Measurements from ENCODE around the gene TSPAN32. TPM values are rescaled to one million over a fixed set of nuclear protein-coding genes. Genes with fewer than 3 reads are reported as not detected.

The TSPAN32 gene, protein sequence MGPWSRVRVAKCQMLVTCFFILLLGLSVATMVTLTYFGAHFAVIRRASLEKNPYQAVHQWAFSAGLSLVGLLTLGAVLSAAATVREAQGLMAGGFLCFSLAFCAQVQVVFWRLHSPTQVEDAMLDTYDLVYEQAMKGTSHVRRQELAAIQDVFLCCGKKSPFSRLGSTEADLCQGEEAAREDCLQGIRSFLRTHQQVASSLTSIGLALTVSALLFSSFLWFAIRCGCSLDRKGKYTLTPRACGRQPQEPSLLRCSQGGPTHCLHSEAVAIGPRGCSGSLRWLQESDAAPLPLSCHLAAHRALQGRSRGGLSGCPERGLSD
- 1 to 10 TPM; 4.3 to 9.9 TPM for total RNA-seq

DNA sequence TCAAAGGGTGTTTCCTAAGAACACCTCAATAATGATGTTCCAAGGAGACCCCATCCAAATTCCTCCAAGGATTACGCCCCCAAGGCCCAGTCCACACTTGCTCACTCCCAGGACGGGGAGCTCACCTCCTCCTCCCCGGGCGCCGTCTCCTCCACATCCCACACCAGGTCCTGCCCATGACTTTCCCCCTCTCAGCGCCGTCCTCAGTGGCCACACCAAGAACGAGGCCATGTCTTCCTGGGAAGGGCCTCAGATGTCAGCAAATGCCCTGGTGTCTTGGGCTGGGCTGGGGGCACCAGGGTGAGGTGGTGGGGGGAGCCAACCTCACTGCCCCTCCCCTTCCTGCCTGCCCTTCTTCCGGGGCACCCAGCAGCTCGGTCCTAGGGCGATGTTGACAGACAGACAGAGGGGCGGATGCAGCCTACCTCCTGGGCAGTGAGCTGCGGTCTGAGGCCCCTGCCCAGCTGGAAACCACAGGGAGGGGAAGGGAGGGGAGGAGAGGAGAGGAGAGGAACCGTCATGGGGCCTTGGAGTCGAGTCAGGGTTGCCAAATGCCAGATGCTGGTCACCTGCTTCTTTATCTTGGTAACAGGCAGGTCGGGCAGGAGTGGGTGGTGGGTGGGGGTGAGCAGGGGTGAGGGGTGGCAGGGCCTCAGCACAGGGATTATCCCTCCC, at the start of gene TSPAN32, which contains the start of gene C11orf21:
Gene TSPAN32 (plus strand): TSS at position 383 of the 675 bp plus-strand sequence. CDS start 137 bp downstream, at position 520.
Gene C11orf21 (minus strand): TSS at position 288 of the 675 bp plus-strand sequence. CDS start 110 bp downstream, at position 178.
- H3K27ac Mint-ChIP-seq = peak within 1 kb of the TSS; percentile 82 to 90
- ATAC-seq = peak; percentile 81 to 82
- H3K4me1 Mint-ChIP-seq (ENCODE audit: low read depth in 2 of 2) = peaks cover 41 to 50% of the 10 kb centered on the region in 2 donors
- no peaks in the 10 kb centered on the region for H3K36me3 Mint-ChIP-seq
- no peaks in the 10 kb centered on the region for H3K27me3 Mint-ChIP-seq
- H3K9me3 Mint-ChIP-seq = no peaks in the 10 kb centered on the region
- DNase-seq (ENCODE audit: low spot score) = peak; percentile 82
- peak within 1 kb of the TSS; percentile 87 for H3K4me3 Mint-ChIP-seq

DNA sequence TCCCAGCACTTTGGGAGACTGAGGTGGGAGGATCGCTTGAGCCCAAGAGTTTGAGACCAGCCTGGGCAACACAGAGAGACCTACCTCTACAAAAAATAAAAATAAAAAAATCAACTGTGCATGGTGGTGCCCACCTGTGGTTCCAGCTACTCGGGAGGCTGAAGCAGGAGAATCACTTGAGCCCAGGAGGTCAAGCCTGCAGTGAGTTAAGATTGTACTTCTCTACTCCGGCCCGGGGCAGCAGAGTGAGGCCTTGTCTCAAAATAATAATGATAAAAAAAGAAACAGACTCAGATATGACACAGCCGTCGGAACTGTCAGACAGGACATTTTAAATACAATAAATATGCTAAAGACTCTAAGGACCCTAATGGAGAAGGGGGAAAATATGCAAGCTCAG, 49.8 kb upstream of the TSPAN32 start:
- H3K9me3 Mint-ChIP-seq = no peaks in the 10 kb centered on the region
- H3K36me3 Mint-ChIP-seq = no peaks in the 10 kb centered on the region
- H3K27me3 Mint-ChIP-seq = peaks cover 0 to 7% of the 10 kb centered on the region in 2 donors
- H3K4me1 Mint-ChIP-seq (ENCODE audit: low read depth in 2 of 2) = peaks cover 0 to 3% of the 10 kb centered on the region in 2 donors
- ATAC-seq (no peak), DNase-seq (ENCODE audit: low spot score) (no peak)
- H3K27ac Mint-ChIP-seq = no peak overlapping the region
- no peak overlapping the region for H3K4me3 Mint-ChIP-seq

DNA sequence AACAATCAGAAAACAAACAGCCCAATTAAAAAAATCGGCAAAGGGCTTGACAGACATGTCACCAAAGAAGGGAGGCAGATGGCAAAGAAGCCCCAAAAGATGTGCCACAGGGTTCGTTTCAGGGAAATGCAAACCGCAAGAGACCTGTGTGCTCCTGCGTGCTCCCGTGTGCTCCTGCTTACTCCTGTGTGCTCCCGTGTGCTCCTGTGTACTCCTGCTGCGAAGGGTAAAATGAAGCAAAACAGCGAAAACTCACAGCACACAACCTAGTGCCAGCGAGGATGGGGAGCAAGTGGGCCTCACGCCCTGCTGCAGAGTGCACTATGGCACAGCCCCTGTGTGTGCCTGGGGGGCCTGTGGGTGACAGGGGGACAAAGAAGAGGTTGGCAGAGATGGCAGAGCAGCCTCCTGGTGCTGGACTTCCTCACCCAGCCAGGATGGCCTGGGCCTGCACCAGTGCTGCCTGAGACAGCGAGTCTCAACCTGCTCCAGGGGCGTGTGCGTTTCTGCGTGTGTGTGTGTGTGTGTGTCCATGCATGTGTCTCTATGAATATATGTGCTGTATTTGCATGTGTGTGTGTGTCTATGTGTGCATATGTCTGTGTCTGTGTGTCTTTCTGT, 45.4 kb upstream of the TSPAN32 start:
- no peak overlapping the region for H3K27ac Mint-ChIP-seq
- H3K4me3 Mint-ChIP-seq = no peak overlapping the region
- no peak for ATAC-seq
- no peaks in the 10 kb centered on the region for H3K36me3 Mint-ChIP-seq
- peaks cover 0 to 5% of the 10 kb centered on the region in 2 donors for H3K4me1 Mint-ChIP-seq (ENCODE audit: low read depth in 2 of 2)
- DNase-seq (ENCODE audit: low spot score) = no peak
- no peaks in the 10 kb centered on the region for H3K9me3 Mint-ChIP-seq
- no peaks in the 10 kb centered on the region for H3K27me3 Mint-ChIP-seq

DNA sequence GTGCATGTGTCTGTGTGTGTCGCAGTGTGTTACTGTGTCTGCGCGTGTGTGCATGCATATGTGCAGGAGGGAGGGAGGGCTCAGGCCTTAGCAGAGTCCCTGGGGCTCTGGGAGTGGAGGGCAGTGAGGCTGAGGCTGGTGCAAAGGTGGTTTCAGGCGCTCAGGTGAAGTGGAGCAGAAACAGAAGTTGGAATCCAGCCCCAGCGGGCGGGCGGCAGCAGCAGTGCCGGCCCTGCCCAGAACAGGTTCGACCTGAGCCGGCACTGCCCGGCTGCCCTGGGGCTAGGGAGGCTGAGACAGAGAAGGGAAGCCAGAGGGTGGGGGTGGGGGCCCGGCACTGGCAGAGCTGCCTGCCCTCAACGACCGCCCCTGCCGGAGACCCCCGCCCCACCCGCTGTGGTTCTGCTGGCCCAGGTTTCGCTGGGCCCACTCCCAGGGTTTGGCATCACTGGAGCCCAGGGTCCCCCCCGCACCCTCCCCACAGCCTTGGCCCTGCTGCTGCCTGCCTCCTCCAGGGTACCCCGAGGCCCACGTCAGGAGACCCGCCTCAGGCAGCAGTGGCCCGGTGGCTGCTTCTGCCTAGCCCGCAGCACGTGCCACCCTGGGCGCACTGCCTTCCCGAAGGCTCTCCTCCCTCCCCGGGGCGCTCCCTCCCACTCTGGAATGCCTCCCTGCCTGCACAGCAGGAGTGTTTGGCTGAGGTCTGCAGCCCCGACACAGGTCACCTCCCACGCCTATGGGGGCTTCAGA, 44.7 kb upstream of the TSPAN32 start:
- Mint-ChIP-seq H3K4me3 (no peak overlapping the region), H3K4me1 (ENCODE audit: low read depth in 2 of 2) (peaks cover 0 to 5% of the 10 kb centered on the region in 2 donors), H3K36me3 (no peaks in the 10 kb centered on the region), H3K27me3 (no peaks in the 10 kb centered on the region), H3K27ac (no peak overlapping the region), H3K9me3 (no peaks in the 10 kb centered on the region)
- no peak for ATAC-seq
- DNase-seq (ENCODE audit: low spot score) = no peak

DNA sequence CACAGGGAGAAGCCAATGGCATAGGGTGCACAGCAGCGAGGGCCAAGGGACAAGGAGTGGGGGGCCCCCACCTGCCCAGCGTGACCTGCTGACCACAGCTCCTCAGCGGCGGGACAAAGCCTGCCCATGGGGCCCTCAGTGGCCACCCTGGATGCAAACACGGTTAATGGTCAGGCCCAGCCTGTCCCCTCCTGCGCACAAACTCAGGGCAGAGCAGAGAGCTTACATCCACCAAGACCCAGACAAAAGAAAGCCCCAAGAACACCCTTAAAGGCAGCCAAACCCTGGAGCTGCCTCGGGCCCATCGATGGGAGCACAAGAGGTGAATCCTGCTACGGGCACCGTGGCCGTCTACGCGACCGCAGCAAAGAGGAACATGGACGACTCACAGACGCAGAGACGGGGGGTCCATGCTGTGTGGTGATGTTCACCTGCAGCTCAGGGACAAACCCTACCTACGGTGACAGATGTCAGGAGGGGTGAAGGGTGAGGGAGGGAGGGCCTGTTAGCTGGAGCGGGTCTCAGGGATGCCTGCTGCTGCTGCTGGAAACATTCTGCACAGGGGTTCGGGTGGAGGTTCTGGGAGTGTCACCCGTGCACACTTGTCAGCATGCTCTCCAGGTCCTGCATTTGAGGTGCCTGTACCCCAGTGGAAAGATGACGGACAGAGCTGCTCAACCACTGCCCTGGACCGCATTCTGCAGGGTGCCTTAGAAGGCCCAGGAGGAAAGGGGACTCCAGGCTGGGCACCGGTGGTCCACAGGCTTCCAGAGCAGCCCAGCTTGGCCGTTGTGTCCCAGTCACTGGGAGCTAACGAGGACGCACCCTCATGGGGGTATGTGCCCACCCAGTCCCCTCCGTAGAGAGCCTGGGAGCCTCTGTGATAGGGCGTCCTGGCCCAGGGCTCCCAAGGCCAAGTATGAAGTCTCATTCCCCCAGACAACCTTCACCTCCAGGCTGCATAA, 43.0 kb upstream of the TSPAN32 start:
- H3K4me1 Mint-ChIP-seq (ENCODE audit: low read depth in 2 of 2) = peaks cover 0 to 5% of the 10 kb centered on the region in 2 donors
- no peak overlapping the region for H3K4me3 Mint-ChIP-seq
- no peaks in the 10 kb centered on the region for H3K36me3 Mint-ChIP-seq

DNA sequence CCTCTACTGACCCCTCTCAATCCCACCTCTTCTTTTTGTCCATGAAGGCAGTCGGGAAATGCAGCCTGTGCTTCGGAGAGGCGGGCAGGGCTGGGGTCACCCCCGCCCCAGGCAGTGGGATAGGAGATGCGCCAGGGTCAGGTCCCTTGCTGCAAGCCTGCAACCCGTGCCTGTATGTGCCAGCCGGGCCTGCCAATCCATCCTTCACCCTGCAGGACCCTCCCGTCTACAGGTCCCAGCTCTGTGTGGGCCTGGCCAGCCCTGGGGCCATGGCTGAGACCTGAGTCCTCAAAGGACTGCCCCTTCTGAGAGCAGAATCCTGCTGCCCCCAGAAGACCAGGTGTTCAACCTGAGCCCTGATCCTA, 42.4 kb upstream of the TSPAN32 start:
- Mint-ChIP-seq H3K27ac (no peak overlapping the region), H3K4me3 (no peak overlapping the region), H3K36me3 (no peaks in the 10 kb centered on the region), H3K4me1 (ENCODE audit: low read depth in 2 of 2) (peaks cover 0 to 5% of the 10 kb centered on the region in 2 donors), H3K9me3 (no peaks in the 10 kb centered on the region), H3K27me3 (no peaks in the 10 kb centered on the region)
- DNase-seq (ENCODE audit: low spot score) = no peak
- ATAC-seq = no peak

More for the DNA sequence above, 43.0 kb upstream of the TSPAN32 start:
- DNase-seq (ENCODE audit: low spot score) = no peak
- H3K27ac Mint-ChIP-seq = no peak overlapping the region
- no peak for ATAC-seq
- no peaks in the 10 kb centered on the region for H3K9me3 Mint-ChIP-seq
- H3K27me3 Mint-ChIP-seq = no peaks in the 10 kb centered on the region

DNA sequence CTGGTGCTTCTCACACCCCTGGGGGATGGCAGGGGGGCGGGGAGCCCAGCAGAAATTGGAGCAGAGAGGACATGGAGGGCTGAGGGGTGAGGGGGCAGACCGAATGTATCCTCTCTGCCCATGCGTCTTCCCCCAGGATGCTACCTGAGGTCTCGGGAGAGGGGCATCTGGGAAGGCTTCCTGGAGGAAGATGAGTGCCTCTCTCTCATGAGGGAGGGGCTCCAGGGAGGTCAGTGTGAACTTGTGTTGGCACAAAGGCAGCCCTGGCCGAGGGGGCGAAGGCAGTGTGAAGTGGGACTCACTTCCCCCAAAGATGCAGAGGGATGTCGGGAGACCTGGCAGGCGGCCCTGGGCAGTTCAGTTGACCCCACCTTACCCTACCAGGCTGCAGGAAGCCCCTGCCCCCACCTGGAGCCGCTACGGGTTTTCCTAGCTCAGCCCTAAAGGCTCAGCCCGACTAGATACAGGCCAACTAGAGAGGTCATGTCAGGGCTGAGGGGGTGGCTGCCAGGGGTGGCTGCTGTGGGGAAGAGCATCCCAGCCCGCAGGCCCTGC, 41.8 kb upstream of the TSPAN32 start:
- Mint-ChIP-seq H3K4me3 (no peak overlapping the region), H3K27ac (no peak overlapping the region), H3K9me3 (no peaks in the 10 kb centered on the region), H3K27me3 (no peaks in the 10 kb centered on the region), H3K36me3 (no peaks in the 10 kb centered on the region), H3K4me1 (ENCODE audit: low read depth in 2 of 2) (peaks cover 0 to 7% of the 10 kb centered on the region in 2 donors)
- no peak for ATAC-seq
- no peak for DNase-seq (ENCODE audit: low spot score)

DNA sequence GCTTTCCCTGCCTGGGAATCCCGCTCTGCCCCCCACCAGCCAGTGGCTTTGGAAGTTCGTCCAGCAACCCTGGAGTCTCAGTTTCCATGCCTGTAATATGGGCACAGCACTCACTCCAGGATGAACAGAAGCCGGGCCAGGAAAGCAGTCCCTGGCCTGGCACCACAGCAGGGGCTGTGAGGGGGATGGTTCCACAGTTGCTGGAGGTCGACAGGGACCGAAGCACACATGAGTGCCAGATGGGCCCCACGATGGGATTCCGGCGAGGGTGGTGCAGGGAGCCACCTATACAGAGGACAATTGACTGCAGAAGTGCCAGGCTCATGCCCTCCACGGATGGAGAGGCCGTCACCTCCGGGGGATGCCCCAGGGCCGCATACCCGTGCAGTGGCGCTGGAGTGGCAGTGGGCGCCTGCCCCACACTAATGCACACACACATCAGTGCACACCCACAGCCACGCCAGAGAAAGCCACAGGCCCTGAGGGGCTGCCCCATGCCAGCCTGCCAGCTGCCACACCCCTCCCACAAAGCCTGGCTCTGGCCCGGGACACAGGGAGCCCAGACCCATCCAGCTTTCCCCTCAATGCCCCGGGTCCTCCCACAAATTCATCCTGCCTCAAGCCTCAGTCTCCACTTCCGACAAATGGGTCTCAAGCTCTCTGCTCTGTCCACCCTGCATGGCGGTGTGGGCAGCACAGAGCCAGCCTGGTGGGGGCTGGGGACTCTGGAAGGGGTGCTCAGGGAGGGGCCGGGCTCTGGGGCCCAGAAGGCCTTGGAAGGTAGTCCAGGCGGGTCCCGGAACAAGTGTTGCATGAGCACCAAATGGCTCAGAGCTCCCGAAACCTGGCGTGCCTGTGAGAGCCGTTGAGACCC, 41.1 kb upstream of the TSPAN32 start:
- Mint-ChIP-seq H3K36me3 (no peaks in the 10 kb centered on the region), H3K27me3 (no peaks in the 10 kb centered on the region), H3K9me3 (no peaks in the 10 kb centered on the region), H3K4me3 (no peak overlapping the region), H3K27ac (no peak overlapping the region), H3K4me1 (ENCODE audit: low read depth in 2 of 2) (peaks cover 6 to 13% of the 10 kb centered on the region in 2 donors)
- ATAC-seq (no peak), DNase-seq (ENCODE audit: low spot score) (no peak)

DNA sequence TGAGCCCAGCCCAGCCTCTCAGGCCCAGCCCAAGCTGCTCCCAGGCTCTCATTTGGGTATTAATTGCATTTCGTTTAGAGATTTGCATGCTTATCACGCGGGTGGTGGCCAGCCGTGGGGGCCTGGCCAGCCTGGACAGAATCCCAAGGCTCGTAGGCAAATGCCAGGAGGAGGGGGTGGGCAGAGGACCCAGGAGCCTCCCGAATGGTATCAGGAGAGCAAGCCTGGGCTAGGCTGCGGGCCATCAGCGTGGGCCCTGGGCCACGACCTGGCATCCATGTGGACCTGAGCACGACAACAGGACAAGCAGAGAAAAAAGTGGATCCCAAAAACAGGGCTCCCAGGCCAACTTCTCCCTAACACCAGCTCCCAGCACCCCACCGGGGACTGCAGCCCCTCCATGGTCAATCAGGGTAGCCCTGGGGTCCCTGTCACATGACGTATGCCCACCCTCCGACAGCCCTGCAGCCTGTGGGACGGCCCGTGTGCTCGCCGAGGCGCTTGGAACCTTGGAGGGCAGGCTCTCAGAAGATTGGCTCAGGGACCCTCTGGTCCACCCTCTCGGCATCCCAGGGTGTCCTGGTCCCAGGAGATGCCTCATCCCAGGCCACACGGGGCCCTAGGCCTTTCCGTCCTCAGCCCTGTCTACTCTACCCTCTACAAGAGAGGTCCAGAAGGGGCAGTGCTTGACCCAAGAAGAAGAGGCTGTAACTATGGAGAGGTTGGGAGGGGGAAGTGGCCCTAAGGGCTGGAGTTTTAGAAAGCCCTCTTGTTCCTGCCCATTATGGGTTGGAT, 40.2 kb upstream of the TSPAN32 start:
- Mint-ChIP-seq H3K36me3 (no peaks in the 10 kb centered on the region), H3K27ac (no peak overlapping the region), H3K9me3 (no peaks in the 10 kb centered on the region), H3K4me1 (ENCODE audit: low read depth in 2 of 2) (peaks cover 16 to 22% of the 10 kb centered on the region in 2 donors), H3K27me3 (no peaks in the 10 kb centered on the region), H3K4me3 (no peak overlapping the region)
- no peak for ATAC-seq
- no peak for DNase-seq (ENCODE audit: low spot score)

DNA sequence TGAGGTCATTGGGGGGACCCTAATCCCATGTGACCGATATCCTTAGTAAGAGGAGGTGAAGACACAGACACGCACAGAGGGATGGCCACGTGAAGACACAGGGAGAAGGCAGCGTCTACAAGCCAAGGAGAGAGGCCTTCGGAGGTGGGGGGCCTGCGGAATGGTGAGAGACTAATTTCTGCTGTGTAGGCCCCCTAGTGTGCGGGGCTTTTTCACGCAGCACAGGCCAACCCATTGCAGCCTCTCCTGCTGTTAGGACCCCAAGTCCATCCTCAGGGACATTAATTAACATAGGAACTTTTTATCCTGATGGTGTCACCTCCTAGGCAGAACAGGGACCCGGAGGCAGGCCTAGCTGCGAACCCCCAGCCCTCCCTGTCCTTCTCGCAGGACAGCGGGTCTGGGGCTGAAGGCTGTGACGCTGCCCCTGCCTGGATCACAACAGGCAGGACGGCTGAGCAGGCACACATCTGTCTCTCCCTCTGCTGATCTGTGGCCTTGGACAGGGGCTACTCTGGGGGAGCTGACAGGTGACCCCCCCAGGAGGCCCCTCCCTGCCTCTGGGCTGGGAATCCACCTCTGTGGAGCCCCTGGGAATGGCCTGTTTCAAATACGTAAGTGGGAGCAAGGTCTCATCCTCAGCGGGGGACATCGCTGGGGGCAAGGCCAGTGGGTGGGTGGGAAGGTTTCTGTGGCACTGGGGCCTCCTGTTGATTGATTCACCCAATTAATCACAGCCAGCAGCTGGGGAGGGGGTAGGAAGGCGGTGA, 39.3 kb upstream of the TSPAN32 start:
- ATAC-seq = no peak
- H3K27ac Mint-ChIP-seq = no peak overlapping the region
- H3K4me3 Mint-ChIP-seq = no peak overlapping the region

More for the DNA sequence above, 39.3 kb upstream of the TSPAN32 start:
- no peaks in the 10 kb centered on the region for H3K27me3 Mint-ChIP-seq
- no peaks in the 10 kb centered on the region for H3K36me3 Mint-ChIP-seq
- H3K9me3 Mint-ChIP-seq = no peaks in the 10 kb centered on the region
- DNase-seq (ENCODE audit: low spot score) = no peak
- peaks cover 17 to 23% of the 10 kb centered on the region in 2 donors for H3K4me1 Mint-ChIP-seq (ENCODE audit: low read depth in 2 of 2)

Measured in natural killer cell treated with Interleukin-12 subunit alpha and Interleukin-12 subunit beta and Interleukin-15 and Interleukin-18, amount 100 ng/mL, for 72 hours (primary cell).